HepG2 (cell line): ENCODE data around the gene IPO13. TPM values are rescaled to one million over a fixed set of nuclear protein-coding genes. Genes with fewer than 3 reads are reported as not detected.
A peak's percentile ranks its signal among the peaks of the same experiment; 100 is the strongest.

Experiments used
- CBX5 ChIP-seq: sonication (generic); formaldehyde crosslinking; IDR thresholded peaks from 2 replicates; pipeline ENCODE4 v1.4.0; 2020; ENCODE audit warnings: missing genetic modification reagents, borderline replicate concordance
- DNMT3B ChIP-seq: conservative IDR thresholded peaks from 2 replicates; pipeline ENCODE4 v1.6.1; 2016; ENCODE audit warnings: missing biosample characterization, control low read depth
- GATAD2A ChIP-seq: IDR thresholded peaks from 2 replicates; pipeline ENCODE4 v1.6.1; 2016
- JUN ChIP-seq: sonication (generic); formaldehyde crosslinking; IDR thresholded peaks from 2 replicates; pipeline ENCODE4 v1.4.0; 2020; ENCODE audit warnings: mild to moderate bottlenecking, missing genetic modification reagents
- KDM5B ChIP-seq: sonication (generic); formaldehyde crosslinking; IDR thresholded peaks from 2 replicates; pipeline ENCODE4 v1.4.0; 2020; ENCODE audit warnings: missing genetic modification reagents, mild to moderate bottlenecking, borderline replicate concordance
- NR2F1 ChIP-seq, 2 experiments: fragments of 450-650 bp in 1 of 2; formaldehyde crosslinking in 1 of 2; IDR thresholded peaks; 2 replicates each; pipeline versions ENCODE4 v1.5.0 to v1.6.1; 2016 to 2020; ENCODE audit warnings: mild to moderate bottlenecking in 1 of 2, missing compliant biosample characterization in 1 of 2, missing genetic modification reagents in 1 of 2, moderate library complexity in 1 of 2
- PRMT3 ChIP-seq: sonication (generic); formaldehyde crosslinking; IDR thresholded peaks from 2 replicates; pipeline ENCODE4 v1.8.1; 2022; ENCODE audit warnings: low read depth, mild to moderate bottlenecking, moderate library complexity, missing genetic modification reagents, borderline replicate concordance
- REXO4 ChIP-seq: sonication (generic); formaldehyde crosslinking; IDR thresholded peaks from 2 replicates; pipeline ENCODE4 v1.8.0; 2022; ENCODE audit warnings: missing genetic modification reagents, mild to moderate bottlenecking, borderline replicate concordance
- SIN3A ChIP-seq: IDR thresholded peaks from 2 replicates; pipeline ENCODE4 v1.6.1; 2011; ENCODE audit warnings: low read depth, mild to moderate bottlenecking, control low read depth, low read length, borderline replicate concordance
- TRIM24 ChIP-seq: sonication (generic); formaldehyde crosslinking; IDR thresholded peaks from 2 replicates; pipeline ENCODE4 v1.8.0; 2022; ENCODE audit warnings: mild to moderate bottlenecking, missing genetic modification reagents
- ZNF431 ChIP-seq: sonication (generic); formaldehyde crosslinking; IDR thresholded peaks from 2 replicates; pipeline ENCODE4 v1.9.0; 2022; ENCODE audit warnings: missing genetic modification reagents, low read depth, mild to moderate bottlenecking, borderline replicate concordance
- ZNF644 ChIP-seq: IDR thresholded peaks from 2 replicates; pipeline ENCODE4 v1.6.1; 2016; ENCODE audit warnings: low read depth
- polyA plus RNA-seq, 8 experiments: library from polyadenylated mRNA; depleted of rRNA in 3 of 8; stranded (reverse) in 7 of 8; unstranded in 1 of 8; fragments of >200 nt; fragmentation: Illumina TruSeq in 4 of 8; extraction: Trizol in 4 of 8; gene quantifications; 2 replicates each; pipeline versions ENCODE4 v1.2.1 to v1.2.3, GENCODE V29; 2011 to 2016; ENCODE audit warnings: low read depth in 4 of 8, missing spikeins in 1 of 8, mixed read lengths in 1 of 8; ENCODE audit not compliant: insufficient read depth in 1 of 8
- total RNA-seq, 5 experiments: library from RNA; depleted of rRNA; stranded (reverse); fragments of >200 nt; fragmentation: Illumina TruSeq; extraction: Trizol; gene quantifications; 2 replicates each; pipeline ENCODE4 v1.2.3, GENCODE V29; 2016; ENCODE audit warnings: low read depth in 1 of 5
- TF ChIP-seq, protein P1 (sequence below): sonication (generic); formaldehyde crosslinking; IDR thresholded peaks from 2 replicates; pipeline ENCODE4 v1.4.0; 2020; ENCODE audit warnings: missing genetic modification reagents, borderline replicate concordance
- TF ChIP-seq, protein P2 (sequence below): sonication (generic); formaldehyde crosslinking; IDR thresholded peaks from 2 replicates; pipeline ENCODE4 v1.4.0; 2020; ENCODE audit warnings: low read depth, mild to moderate bottlenecking, missing genetic modification reagents
- TF ChIP-seq, protein P3 (sequence below): sonication (generic); formaldehyde crosslinking; IDR thresholded peaks from 2 replicates; pipeline ENCODE4 v1.4.0; 2020; ENCODE audit warnings: missing genetic modification reagents
- TF ChIP-seq, protein P4 (sequence below): sonication (generic); formaldehyde crosslinking; IDR thresholded peaks from 2 replicates; pipeline ENCODE4 v1.5.1; 2020; ENCODE audit warnings: missing genetic modification reagents, mild to moderate bottlenecking, borderline replicate concordance
- TF ChIP-seq, protein P5 (sequence below): sonication (generic); formaldehyde crosslinking; IDR thresholded peaks from 2 replicates; pipeline ENCODE4 v1.5.0; 2020; ENCODE audit warnings: mild to moderate bottlenecking, missing genetic modification reagents

Gene IPO13
- total and polyA plus RNA-seq, 2 of the 13 experiments (the other 11 are each of a cell fraction or from before 2014, with no cell fraction given), result 12.9 to 15.6 TPM

DNA sequence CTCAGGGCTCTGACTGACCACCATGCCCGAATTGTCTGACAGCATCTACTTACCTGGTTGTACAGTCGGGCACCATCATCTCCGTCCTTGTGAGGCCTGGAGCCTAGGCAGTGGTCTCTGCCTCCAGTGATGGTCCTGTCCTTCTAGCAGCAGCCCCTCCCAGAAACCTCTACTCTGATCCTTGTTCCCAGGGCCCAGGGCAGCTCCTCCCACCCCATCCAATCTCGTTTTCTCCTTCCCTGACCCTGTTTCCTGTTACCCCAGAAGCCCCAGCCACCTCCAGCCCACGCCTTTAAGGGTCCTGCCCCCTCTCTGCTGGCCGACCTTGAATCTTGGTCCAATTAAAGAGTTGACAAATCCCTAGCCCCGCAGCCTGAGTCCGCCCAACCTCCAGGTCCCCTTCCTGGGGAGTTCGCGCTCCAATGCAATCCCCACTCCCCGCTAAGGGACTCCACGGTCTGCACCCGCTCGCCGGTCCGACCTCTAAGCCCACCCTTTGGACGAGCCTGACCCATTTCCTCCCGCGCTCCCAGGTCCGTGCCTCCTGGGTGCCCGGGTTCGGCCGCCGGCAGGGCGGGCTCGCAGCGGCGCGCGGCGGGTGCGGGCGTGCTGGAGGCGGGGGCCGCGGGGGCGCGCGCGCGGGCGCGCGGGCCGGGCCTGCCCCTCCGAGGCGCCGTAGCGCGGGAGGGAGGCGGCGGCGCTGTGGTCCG lies 32.0 kb downstream of the IPO13 start, which contains the start of gene B4GALT2 (continued):
- TF ChIP-seq, protein P1, sequence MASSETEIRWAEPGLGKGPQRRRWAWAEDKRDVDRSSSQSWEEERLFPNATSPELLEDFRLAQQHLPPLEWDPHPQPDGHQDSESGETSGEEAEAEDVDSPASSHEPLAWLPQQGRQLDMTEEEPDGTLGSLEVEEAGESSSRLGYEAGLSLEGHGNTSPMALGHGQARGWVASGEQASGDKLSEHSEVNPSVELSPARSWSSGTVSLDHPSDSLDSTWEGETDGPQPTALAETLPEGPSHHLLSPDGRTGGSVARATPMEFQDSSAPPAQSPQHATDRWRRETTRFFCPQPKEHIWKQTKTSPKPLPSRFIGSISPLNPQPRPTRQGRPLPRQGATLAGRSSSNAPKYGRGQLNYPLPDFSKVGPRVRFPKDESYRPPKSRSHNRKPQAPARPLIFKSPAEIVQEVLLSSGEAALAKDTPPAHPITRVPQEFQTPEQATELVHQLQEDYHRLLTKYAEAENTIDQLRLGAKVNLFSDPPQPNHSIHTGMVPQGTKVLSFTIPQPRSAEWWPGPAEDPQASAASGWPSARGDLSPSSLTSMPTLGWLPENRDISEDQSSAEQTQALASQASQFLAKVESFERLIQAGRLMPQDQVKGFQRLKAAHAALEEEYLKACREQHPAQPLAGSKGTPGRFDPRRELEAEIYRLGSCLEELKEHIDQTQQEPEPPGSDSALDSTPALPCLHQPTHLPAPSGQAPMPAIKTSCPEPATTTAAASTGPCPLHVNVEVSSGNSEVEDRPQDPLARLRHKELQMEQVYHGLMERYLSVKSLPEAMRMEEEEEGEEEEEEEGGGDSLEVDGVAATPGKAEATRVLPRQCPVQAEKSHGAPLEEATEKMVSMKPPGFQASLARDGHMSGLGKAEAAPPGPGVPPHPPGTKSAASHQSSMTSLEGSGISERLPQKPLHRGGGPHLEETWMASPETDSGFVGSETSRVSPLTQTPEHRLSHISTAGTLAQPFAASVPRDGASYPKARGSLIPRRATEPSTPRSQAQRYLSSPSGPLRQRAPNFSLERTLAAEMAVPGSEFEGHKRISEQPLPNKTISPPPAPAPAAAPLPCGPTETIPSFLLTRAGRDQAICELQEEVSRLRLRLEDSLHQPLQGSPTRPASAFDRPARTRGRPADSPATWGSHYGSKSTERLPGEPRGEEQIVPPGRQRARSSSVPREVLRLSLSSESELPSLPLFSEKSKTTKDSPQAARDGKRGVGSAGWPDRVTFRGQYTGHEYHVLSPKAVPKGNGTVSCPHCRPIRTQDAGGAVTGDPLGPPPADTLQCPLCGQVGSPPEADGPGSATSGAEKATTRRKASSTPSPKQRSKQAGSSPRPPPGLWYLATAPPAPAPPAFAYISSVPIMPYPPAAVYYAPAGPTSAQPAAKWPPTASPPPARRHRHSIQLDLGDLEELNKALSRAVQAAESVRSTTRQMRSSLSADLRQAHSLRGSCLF, result no peak
- no peak for TF ChIP-seq PRMT3 (CRISPR knock-in tag)
- TF ChIP-seq, protein P2, sequence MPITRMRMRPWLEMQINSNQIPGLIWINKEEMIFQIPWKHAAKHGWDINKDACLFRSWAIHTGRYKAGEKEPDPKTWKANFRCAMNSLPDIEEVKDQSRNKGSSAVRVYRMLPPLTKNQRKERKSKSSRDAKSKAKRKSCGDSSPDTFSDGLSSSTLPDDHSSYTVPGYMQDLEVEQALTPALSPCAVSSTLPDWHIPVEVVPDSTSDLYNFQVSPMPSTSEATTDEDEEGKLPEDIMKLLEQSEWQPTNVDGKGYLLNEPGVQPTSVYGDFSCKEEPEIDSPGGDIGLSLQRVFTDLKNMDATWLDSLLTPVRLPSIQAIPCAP (CRISPR knock-in tag), result no peak
- TF ChIP-seq, protein P3, sequence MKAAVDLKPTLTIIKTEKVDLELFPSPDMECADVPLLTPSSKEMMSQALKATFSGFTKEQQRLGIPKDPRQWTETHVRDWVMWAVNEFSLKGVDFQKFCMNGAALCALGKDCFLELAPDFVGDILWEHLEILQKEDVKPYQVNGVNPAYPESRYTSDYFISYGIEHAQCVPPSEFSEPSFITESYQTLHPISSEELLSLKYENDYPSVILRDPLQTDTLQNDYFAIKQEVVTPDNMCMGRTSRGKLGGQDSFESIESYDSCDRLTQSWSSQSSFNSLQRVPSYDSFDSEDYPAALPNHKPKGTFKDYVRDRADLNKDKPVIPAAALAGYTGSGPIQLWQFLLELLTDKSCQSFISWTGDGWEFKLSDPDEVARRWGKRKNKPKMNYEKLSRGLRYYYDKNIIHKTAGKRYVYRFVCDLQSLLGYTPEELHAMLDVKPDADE (CRISPR knock-in tag), result 0 out of 2 replicates have a peak, but pooled peaks have one; percentile 20
- TF ChIP-seq, protein P4, sequence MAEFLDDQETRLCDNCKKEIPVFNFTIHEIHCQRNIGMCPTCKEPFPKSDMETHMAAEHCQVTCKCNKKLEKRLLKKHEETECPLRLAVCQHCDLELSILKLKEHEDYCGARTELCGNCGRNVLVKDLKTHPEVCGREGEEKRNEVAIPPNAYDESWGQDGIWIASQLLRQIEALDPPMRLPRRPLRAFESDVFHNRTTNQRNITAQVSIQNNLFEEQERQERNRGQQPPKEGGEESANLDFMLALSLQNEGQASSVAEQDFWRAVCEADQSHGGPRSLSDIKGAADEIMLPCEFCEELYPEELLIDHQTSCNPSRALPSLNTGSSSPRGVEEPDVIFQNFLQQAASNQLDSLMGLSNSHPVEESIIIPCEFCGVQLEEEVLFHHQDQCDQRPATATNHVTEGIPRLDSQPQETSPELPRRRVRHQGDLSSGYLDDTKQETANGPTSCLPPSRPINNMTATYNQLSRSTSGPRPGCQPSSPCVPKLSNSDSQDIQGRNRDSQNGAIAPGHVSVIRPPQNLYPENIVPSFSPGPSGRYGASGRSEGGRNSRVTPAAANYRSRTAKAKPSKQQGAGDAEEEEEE (CRISPR knock-in tag), result no peak
- 0 out of 2 replicates have a peak, but pooled peaks have one; percentile 2 for TF ChIP-seq ZNF431 (CRISPR knock-in tag)
- peak; percentile 61; the same call in 1 of the 2 replicates for TF ChIP-seq KDM5B (CRISPR knock-in tag)
- TF ChIP-seq, protein P5, sequence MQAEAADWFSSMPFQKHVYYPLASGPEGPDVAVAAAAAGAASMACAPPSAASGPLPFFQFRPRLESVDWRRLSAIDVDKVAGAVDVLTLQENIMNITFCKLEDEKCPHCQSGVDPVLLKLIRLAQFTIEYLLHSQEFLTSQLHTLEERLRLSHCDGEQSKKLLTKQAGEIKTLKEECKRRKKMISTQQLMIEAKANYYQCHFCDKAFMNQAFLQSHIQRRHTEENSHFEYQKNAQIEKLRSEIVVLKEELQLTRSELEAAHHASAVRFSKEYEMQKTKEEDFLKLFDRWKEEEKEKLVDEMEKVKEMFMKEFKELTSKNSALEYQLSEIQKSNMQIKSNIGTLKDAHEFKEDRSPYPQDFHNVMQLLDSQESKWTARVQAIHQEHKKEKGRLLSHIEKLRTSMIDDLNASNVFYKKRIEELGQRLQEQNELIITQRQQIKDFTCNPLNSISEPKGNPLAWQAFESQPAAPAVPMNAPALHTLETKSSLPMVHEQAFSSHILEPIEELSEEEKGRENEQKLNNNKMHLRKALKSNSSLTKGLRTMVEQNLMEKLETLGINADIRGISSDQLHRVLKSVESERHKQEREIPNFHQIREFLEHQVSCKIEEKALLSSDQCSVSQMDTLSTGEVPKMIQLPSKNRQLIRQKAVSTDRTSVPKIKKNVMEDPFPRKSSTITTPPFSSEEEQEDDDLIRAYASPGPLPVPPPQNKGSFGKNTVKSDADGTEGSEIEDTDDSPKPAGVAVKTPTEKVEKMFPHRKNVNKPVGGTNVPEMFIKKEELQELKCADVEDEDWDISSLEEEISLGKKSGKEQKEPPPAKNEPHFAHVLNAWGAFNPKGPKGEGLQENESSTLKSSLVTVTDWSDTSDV (CRISPR knock-in tag), result 0 out of 2 replicates have a peak, but pooled peaks have one; percentile 59
- TF ChIP-seq CBX5 (CRISPR knock-in tag), result no peak
- TF ChIP-seq ZNF644, result no peak
- no peak for TF ChIP-seq REXO4
- no peak for TF ChIP-seq NR2F1 (CRISPR knock-in tag; IDR thresholded peaks at IDR 0.05)
- TF ChIP-seq SIN3A, result peak; percentile 33; the same call in 1 of the 2 replicates
- no peak for TF ChIP-seq JUN (CRISPR knock-in tag)
- no peak for TF ChIP-seq TRIM24 (CRISPR knock-in tag)
- no peak for TF ChIP-seq GATAD2A (CRISPR knock-in tag)
- no peak for TF ChIP-seq DNMT3B (CRISPR knock-in tag)
